Measurements from ENCODE around the gene SH3BGRL3. TPM values are rescaled to one million over a fixed set of nuclear protein-coding genes. Genes with fewer than 3 reads are reported as not detected.
A peak's percentile ranks its signal among the peaks of the same experiment; 100 is the strongest.

Gene SH3BGRL3
- total RNA-seq, 1 donor from 2014 or later: 324 TPM

DNA sequence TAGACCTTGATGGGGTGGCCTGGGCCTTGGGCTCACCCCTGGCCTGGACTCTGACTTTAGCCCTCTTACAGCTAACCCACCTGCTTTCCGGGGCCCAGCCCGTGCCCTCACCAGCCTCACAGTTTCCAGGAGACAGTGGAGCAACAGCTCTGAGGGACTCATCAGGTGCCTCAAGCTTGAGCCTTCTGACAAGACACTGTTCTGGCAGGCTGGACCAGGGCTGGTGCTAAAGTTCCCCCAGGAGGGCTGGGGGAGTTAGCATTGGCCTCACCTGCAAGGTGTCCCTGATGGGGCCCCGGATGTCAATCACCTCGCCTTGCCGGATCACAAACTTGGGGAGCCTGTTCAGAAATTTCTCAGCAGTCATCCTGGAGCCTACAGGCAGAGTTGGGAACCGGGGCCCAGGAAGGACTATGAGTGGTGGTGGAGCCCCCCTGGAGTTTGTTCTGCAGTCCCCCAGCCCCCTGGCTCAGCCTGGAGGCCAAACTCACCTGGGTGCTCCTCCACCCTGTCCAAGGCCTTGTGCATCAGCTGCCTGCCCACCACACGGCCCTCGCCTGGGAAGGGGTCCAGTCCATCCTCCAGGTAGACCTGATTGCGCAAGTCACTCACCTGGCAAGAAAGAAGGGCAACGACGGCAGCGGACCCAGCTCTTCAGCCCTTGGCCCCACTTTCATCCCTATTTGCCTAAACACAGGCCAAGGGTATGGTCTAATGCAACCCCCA is 4.1 kb downstream of the SH3BGRL3 start:
- Mint-ChIP-seq H3K27me3 (ENCODE audit: low read depth, unreplicated experiment) (no peaks in the 10 kb centered on the region), H3K27ac (ENCODE audit: unreplicated experiment) (peak overlapping the region; percentile 84), H3K36me3 (ENCODE audit: low read depth, unreplicated experiment) (peaks cover 11% of the 10 kb centered on the region), H3K4me1 (ENCODE audit: low read depth, unreplicated experiment) (peaks cover 48% of the 10 kb centered on the region), H3K9me3 (ENCODE audit: unreplicated experiment) (no peaks in the 10 kb centered on the region), H3K4me3 (ENCODE audit: unreplicated experiment) (no peak overlapping the region)
- DNase-seq (ENCODE audit: low read depth): no peak
- H3K4me2 ChIP-seq (ENCODE audit: low read length): peak overlapping the region; percentile 97
- H3K4me1 ChIP-seq (ENCODE audit: insufficient read depth, low read length): peaks cover 51% of the 10 kb centered on the region
- H3K27ac ChIP-seq (ENCODE audit: low read depth, low read length): peak overlapping the region; percentile 74
- H3K36me3 ChIP-seq (ENCODE audit: insufficient read depth, low read length): peaks cover 5% of the 10 kb centered on the region
- H3K4me3 ChIP-seq (ENCODE audit: insufficient read depth, low read depth, low read length): no peak overlapping the region
- no peak overlapping the region for H2AFZ ChIP-seq (ENCODE audit: low read depth, low read length)
- H3K79me2 ChIP-seq (ENCODE audit: insufficient read depth, low read length): peaks cover 48% of the 10 kb centered on the region
- peak overlapping the region; percentile 36 for H3K9ac ChIP-seq (ENCODE audit: low read length)
- H4K20me1 ChIP-seq (ENCODE audit: insufficient read depth, low read length): peaks cover 46% of the 10 kb centered on the region
- no peaks in the 10 kb centered on the region for H3K27me3 ChIP-seq (ENCODE audit: insufficient read depth, low read length)
- FAIRE-seq: no peak
- no peaks in the 10 kb centered on the region for H3K9me3 ChIP-seq (ENCODE audit: insufficient read depth, low read depth, low read length)
- TF ChIP-seq EZH2 (IDR thresholded peaks at IDR 0.05; ENCODE audit: insufficient read depth, low read length): no peak
- TF ChIP-seq, protein P1, sequence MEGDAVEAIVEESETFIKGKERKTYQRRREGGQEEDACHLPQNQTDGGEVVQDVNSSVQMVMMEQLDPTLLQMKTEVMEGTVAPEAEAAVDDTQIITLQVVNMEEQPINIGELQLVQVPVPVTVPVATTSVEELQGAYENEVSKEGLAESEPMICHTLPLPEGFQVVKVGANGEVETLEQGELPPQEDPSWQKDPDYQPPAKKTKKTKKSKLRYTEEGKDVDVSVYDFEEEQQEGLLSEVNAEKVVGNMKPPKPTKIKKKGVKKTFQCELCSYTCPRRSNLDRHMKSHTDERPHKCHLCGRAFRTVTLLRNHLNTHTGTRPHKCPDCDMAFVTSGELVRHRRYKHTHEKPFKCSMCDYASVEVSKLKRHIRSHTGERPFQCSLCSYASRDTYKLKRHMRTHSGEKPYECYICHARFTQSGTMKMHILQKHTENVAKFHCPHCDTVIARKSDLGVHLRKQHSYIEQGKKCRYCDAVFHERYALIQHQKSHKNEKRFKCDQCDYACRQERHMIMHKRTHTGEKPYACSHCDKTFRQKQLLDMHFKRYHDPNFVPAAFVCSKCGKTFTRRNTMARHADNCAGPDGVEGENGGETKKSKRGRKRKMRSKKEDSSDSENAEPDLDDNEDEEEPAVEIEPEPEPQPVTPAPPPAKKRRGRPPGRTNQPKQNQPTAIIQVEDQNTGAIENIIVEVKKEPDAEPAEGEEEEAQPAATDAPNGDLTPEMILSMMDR (IDR thresholded peaks at IDR 0.05; ENCODE audit: insufficient read depth, low read depth, low read length): no peak

DNA sequence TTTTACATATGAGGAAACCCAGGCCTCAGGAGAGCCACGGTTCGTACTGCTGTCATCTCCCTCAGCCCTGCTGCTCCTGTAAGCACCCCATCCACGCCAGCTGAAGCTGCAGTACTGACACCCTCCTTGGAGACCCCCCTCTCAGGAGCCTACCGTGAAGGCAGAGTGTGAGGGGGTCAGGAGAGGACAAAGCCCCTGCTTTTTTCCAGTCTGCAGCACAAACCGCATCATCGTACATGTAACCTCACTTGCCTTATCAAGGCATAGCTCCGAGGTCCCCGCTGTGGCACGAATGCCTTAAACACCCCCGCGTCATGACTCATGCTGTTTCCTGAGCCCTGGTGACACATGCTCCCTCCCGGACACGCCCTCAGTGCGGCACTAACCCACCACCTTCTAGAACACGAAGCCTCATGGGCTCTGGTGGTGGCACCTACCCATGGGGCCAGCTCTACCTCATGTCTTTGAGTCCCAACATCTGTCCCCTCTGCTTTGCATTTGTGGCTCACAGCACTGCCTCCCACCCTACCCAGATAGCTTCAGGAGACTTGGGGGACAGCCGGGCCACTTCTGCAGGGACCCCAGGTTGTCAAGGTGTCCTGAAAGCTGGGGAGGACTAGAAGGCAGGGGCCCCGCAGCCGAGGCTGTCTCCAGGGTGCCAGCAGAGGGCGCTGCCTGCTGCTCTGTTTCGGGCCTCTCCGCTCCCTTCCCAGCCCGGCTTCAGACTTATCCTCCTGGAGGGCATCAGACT is 4.9 kb downstream of the SH3BGRL3 start:
- no peak overlapping the region for H3K4me3 ChIP-seq (ENCODE audit: insufficient read depth, low read depth, low read length)
- peaks cover 44% of the 10 kb centered on the region for H3K4me1 Mint-ChIP-seq (ENCODE audit: low read depth, unreplicated experiment)
- H3K4me2 ChIP-seq (ENCODE audit: low read length): peak overlapping the region; percentile 97
- FAIRE-seq: peak; percentile 87
- no peak overlapping the region for H2AFZ ChIP-seq (ENCODE audit: low read depth, low read length)
- H3K9ac ChIP-seq (ENCODE audit: low read length): peak overlapping the region; percentile 36
- peak overlapping the region; percentile 84 for H3K27ac Mint-ChIP-seq (ENCODE audit: unreplicated experiment)
- peaks cover 46% of the 10 kb centered on the region for H4K20me1 ChIP-seq (ENCODE audit: insufficient read depth, low read length)
- H3K9me3 Mint-ChIP-seq (ENCODE audit: unreplicated experiment): no peaks in the 10 kb centered on the region
- peak overlapping the region; percentile 74 for H3K27ac ChIP-seq (ENCODE audit: low read depth, low read length)
- DNase-seq (ENCODE audit: low read depth): peak; percentile 94
- peak overlapping the region; percentile 63 for H3K4me3 Mint-ChIP-seq (ENCODE audit: unreplicated experiment)
- no peaks in the 10 kb centered on the region for H3K9me3 ChIP-seq (ENCODE audit: insufficient read depth, low read depth, low read length)
- peaks cover 41% of the 10 kb centered on the region for H3K79me2 ChIP-seq (ENCODE audit: insufficient read depth, low read length)
- H3K27me3 Mint-ChIP-seq (ENCODE audit: low read depth, unreplicated experiment): no peaks in the 10 kb centered on the region
- H3K4me1 ChIP-seq (ENCODE audit: insufficient read depth, low read length): peaks cover 45% of the 10 kb centered on the region
- no peaks in the 10 kb centered on the region for H3K27me3 ChIP-seq (ENCODE audit: insufficient read depth, low read length)
- TF ChIP-seq EZH2 (IDR thresholded peaks at IDR 0.05; ENCODE audit: insufficient read depth, low read length): no peak
- TF ChIP-seq, protein P1 (IDR thresholded peaks at IDR 0.05; ENCODE audit: insufficient read depth, low read depth, low read length): peak; percentile 40
- H3K36me3 ChIP-seq (ENCODE audit: insufficient read depth, low read length): peaks cover 5% of the 10 kb centered on the region
- peaks cover 11% of the 10 kb centered on the region for H3K36me3 Mint-ChIP-seq (ENCODE audit: low read depth, unreplicated experiment)

Measured in astrocyte (in vitro differentiated cells and primary cell).